Cardiac fibroblast (primary cell): ENCODE measurements around the gene SF1.

Experiments used
- DNase-seq, 2 donors: peaks; one replicate each; pipeline versions ENCODE4 v3.0.0 to v3.0.0-alpha.2; 2010; ENCODE audit warnings: low read depth in 2 of 2
- H3K4me3 ChIP-seq, 2 donors: replicated peaks in 1 of 2; 1 replicate in 1 of 2; 2 replicates in 1 of 2; pipeline ENCODE4 v1.5.1; 2011; ENCODE audit warnings: low read depth in 2 of 2, low read length in 2 of 2, mild to moderate bottlenecking in 2 of 2, moderate library complexity in 1 of 2
- TF ChIP-seq, protein P1 (sequence below): IDR thresholded peaks from one replicate; pipeline ENCODE4 v1.5.1; 2011; ENCODE audit warnings: low read depth, mild to moderate bottlenecking, low read length, inconsistent platforms

SF1 gene

DNA sequence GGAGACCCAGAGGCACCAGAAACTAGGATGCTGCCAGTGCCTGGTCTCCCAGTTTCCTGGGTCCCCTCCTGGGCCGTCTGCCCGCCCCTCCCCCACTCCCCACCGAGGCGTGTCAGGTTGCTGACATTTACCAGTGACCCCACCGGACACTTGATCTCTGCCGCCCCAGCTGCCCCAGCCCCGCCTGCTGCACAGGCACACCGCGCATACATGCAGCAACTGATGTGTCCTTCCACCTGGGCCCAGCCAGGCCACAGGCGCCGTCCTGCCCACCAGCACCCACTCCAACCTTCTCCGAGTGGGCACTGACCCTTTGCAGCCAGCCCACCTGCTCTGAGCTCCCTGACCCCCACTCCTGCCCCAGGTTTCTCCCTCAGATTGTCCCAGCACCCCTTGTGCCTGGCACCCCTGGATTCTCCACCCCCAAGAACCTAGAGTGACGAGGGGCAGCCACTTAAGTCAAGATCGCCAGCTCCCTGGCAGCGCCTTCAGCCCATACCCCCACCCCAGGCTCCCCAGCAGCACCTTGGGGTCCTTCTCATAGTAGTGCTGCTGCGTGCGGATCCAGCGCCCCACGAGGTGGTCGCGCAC lies 19.1 kb downstream of the SF1 start:
- no peak for DNase-seq
- TF ChIP-seq, protein P1, sequence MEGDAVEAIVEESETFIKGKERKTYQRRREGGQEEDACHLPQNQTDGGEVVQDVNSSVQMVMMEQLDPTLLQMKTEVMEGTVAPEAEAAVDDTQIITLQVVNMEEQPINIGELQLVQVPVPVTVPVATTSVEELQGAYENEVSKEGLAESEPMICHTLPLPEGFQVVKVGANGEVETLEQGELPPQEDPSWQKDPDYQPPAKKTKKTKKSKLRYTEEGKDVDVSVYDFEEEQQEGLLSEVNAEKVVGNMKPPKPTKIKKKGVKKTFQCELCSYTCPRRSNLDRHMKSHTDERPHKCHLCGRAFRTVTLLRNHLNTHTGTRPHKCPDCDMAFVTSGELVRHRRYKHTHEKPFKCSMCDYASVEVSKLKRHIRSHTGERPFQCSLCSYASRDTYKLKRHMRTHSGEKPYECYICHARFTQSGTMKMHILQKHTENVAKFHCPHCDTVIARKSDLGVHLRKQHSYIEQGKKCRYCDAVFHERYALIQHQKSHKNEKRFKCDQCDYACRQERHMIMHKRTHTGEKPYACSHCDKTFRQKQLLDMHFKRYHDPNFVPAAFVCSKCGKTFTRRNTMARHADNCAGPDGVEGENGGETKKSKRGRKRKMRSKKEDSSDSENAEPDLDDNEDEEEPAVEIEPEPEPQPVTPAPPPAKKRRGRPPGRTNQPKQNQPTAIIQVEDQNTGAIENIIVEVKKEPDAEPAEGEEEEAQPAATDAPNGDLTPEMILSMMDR = no peak
- H3K4me3 ChIP-seq = peak overlapping the region in 1 of 2 donors; percentile 2

DNA sequence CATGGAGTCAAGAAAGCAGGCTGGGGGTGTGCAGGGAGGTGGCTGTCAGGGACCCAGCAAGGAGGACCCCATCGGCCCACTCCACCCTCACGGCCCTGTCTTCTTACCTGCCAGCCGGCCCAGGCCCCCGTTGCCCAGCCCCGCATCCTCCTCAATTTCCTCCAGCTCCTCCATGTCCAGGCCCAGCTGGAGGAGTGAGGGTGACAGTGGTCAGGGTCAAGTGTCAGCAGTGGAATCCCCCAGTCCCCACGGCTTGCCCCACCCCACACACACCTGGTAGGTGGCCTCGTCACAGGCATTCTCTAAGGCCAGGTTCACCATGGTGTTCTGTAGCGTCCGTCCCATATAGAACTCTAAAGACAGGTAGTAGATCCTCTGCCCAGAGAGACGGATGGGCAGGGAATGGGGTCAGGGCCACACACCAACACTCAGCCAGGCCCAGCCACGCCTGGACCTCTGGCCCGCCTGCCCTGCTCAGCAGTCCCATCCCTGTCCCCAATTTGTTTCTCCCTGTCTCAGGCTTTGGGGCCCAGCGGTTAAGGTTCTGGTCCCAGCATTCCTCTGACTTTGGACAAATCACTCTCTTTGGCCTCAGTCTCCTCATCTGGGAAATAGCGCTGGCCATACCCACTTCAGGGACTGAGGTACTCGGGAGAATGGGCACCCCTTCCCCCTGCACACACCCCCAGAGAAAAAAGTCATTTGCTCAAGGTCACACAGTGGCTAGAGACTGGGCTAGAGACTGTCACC lies 19.8 kb downstream of the SF1 start:
- no peak for DNase-seq
- TF ChIP-seq, protein P1 = no peak
- H3K4me3 ChIP-seq = no peak overlapping the region

DNA sequence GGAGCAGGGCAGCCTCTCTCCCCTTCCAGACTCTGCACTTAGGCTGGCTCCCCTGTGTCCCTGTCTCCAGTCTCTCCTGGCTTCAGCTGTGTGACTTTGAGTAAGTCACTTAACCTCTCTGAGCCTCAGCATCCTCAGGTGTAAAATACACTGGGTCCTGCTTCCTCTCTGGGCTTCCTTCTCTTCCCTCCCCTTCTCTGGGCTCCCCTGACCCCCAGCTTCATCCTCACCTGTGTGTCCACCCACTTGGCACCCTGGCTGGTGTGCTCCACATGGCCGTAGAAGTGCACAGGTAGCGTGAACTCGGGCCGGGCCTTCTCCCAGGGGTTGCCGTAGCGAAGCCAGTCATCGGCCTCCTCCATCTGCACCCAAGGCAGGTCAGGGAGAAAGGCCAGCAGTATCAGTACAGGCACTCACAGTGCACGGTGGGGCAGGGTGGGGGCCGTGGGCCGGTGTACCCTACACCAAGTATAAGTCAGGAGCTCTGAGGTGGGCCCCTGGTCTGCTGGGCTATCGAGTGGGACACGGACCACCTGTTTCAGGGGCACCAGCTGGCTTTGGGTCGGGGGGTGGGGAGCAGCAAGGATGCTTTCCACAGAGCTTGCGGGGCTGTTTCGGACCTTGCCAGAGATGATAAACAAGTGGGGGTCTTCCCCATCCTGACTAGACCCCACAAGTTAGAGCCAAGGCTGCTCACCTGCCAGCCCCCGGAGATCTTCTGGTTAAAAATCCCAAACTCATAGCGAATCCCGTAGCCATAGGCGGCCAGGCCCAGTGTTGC lies 20.6 kb downstream of the SF1 start:
- no peak overlapping the region for H3K4me3 ChIP-seq
- no peak for DNase-seq
- TF ChIP-seq, protein P1 = no peak

DNA sequence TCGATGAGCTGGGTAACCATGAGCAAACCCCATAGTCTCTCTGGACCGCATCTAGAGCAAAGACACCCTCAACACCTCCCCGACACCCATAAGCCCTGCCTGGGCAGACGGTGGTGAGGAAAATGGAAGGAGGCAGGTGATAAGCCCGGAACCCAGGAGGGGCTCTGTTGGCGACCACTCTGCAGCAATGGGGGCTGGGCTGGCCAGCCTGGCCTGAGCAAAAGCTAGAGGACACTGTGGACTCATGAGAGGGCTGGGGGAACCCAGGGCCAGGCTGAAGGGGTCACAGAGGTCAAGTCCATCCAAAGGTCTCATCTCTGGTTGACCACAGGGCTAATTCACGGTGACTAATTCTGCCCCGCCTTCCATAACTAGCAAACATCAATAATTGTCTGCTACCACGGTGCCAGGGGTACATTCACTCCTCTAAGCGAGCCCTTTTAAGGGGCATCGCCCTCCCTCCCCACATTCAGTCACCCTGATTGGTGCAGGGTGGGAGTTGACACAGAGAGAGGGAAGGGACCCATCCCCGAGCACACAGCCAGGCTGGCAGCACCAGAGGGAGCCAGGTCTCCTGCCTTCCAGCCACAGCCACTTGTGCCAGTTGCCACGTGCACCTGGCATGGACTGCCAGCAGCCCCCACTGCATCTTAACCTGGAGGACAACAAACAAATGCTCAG lies 22.5 kb downstream of the SF1 start:
- no peak overlapping the region for H3K4me3 ChIP-seq
- TF ChIP-seq, protein P1 = no peak

DNA sequence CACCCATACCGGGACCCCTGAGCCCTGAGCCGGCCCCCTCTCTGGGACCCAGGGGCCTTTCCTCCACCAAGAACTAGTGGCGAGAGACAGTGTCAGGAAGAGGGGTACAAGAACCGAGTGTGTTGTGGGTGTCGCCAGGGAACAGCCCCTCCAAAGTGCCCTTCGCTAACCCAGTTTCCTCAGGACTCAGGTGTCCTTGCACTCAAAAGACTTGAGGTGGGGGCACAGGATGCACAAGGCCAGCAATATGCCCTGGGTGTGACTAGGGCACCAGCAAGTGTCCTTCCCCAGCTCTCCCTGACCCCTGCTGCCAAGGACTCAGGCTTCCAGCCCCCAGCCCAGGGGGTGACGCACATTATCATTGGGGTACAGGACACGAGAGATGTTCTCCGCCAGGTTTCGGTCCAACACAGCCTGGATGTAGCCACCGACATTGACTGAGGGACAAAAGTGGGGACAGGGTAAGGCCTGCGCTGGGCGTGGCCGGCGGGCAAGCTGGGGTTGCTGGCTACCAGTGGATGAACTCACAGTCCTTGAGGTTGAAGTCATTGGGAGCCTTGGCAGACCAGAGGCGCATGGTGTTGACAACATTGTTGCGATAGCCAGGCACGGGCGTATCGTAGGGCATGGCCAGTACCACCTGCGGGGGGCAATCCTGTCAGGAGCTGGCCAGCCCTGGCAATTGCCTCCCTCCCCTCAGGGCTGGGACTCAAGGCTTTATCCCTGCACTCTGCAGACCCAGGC lies 23.3 kb downstream of the SF1 start:
- TF ChIP-seq, protein P1 = no peak
- DNase-seq = no peak
- H3K4me3 ChIP-seq = no peak overlapping the region

More for the DNA sequence above, 22.5 kb downstream of the SF1 start:
- DNase-seq = no peak
